Parathyroid adenoma (tissue), 2 donors: Measurements from ENCODE around the gene CERS4.

Source experiments
- H2AFZ ChIP-seq: fragments of 300-600 bp; sonication (generic); one replicate; pipeline ENCODE4 v1.7.0; 2017; ENCODE audit warnings: antibody characterized with exemption, mild to moderate bottlenecking
- H3K27ac ChIP-seq: fragments of 300-600 bp; sonication (generic); one replicate; pipeline ENCODE4 v1.7.0; 2017
- H3K27me3 ChIP-seq: fragments of 300-600 bp; sonication (generic); one replicate; pipeline ENCODE4 v1.7.0; 2017; ENCODE audit warnings: low read length; ENCODE audit not compliant: control insufficient read depth, insufficient read depth
- H3K36me3 ChIP-seq: fragments of 300-600 bp; sonication (generic); one replicate; pipeline ENCODE4 v1.7.0; 2017; ENCODE audit warnings: low read length; ENCODE audit not compliant: control insufficient read depth, insufficient read depth
- H3K4me1 ChIP-seq: fragments of 300-600 bp; sonication (generic); one replicate; pipeline ENCODE4 v1.7.0; 2017; ENCODE audit warnings: control low read depth
- H3K4me2 ChIP-seq: fragments of 300-600 bp; sonication (generic); one replicate; pipeline ENCODE4 v1.7.0; 2017; ENCODE audit warnings: low read length
- H3K4me3 ChIP-seq: fragments of 300-600 bp; sonication (generic); one replicate; pipeline ENCODE4 v1.7.0; 2017; ENCODE audit warnings: low read depth, low read length
- H3K79me2 ChIP-seq: fragments of 300-600 bp; sonication (generic); one replicate; pipeline ENCODE4 v1.7.0; 2017; ENCODE audit warnings: control low read depth
- H3K9ac ChIP-seq: fragments of 300-600 bp; sonication (generic); one replicate; pipeline ENCODE4 v1.7.0; 2017; ENCODE audit warnings: mild to moderate bottlenecking
- H3K9me3 ChIP-seq: fragments of 300-600 bp; sonication (generic); one replicate; pipeline ENCODE4 v1.7.0; 2017; ENCODE audit warnings: low read length; ENCODE audit not compliant: control insufficient read depth
- CTCF ChIP-seq: fragments of 300-600 bp; sonication (generic); IDR thresholded peaks from one replicate; pipeline ENCODE4 v1.7.0; 2017; ENCODE audit warnings: antibody characterized with exemption, mild to moderate bottlenecking
- donor health status: primary hyperparathyroidism.

The CERS4 gene

GRCh38 chr19:8251025-8251472 lies 41.9 kb downstream of the CERS4 start:
- Histone ChIP-seq H2AFZ (no peak overlapping the region), H3K27me3 (no peaks in the 10 kb centered on the region), H3K4me2 (no peak overlapping the region), H3K36me3 (no peaks in the 10 kb centered on the region), H3K27ac (no peak overlapping the region), H3K4me1 (peaks cover 2% of the 10 kb centered on the region), H3K9ac (no peak overlapping the region), H3K79me2 (peaks cover 2% of the 10 kb centered on the region), H3K9me3 (no peaks in the 10 kb centered on the region), H3K4me3 (no peak overlapping the region)
- no peak for TF ChIP-seq CTCF

- Histone ChIP-seq H3K27ac (no peak overlapping the region), H3K79me2 (no peaks in the 10 kb centered on the region), H3K4me2 (no peak overlapping the region), H3K36me3 (no peaks in the 10 kb centered on the region), H2AFZ (no peak overlapping the region), H3K4me3 (no peak overlapping the region), H3K9ac (no peak overlapping the region), H3K4me1 (peaks cover 2% of the 10 kb centered on the region), H3K9me3 (no peaks in the 10 kb centered on the region), H3K27me3 (no peaks in the 10 kb centered on the region)
- TF ChIP-seq CTCF: peak; percentile 92
These were observed 43.9 kb downstream of the CERS4 start for GRCh38 chr19:8252922-8253589.

GRCh38 chr19:8253678-8254077 lies 44.5 kb downstream of the CERS4 start:
- Histone ChIP-seq H3K4me1 (peaks cover 2% of the 10 kb centered on the region), H3K27ac (no peak overlapping the region), H2AFZ (no peak overlapping the region), H3K4me2 (no peak overlapping the region), H3K27me3 (no peaks in the 10 kb centered on the region), H3K9ac (no peak overlapping the region), H3K79me2 (no peaks in the 10 kb centered on the region), H3K9me3 (no peaks in the 10 kb centered on the region), H3K4me3 (no peak overlapping the region), H3K36me3 (no peaks in the 10 kb centered on the region)
- no peak for TF ChIP-seq CTCF

- no peak overlapping the region for H3K4me3 ChIP-seq
- H3K36me3 ChIP-seq: no peaks in the 10 kb centered on the region
- no peaks in the 10 kb centered on the region for H3K79me2 ChIP-seq
- H3K9me3 ChIP-seq: no peaks in the 10 kb centered on the region
- H3K4me1 ChIP-seq: peaks cover 2% of the 10 kb centered on the region
- H3K27me3 ChIP-seq: no peaks in the 10 kb centered on the region
- H3K27ac ChIP-seq: no peak overlapping the region
- TF ChIP-seq CTCF: no peak
- no peak overlapping the region for H3K9ac ChIP-seq
- no peak overlapping the region for H3K4me2 ChIP-seq
- no peak overlapping the region for H2AFZ ChIP-seq
These were observed 45.3 kb downstream of the CERS4 start for GRCh38 chr19:8254286-8255001.
